LHCN-M2 (cell line): ENCODE data around the gene MATCAP1. TPM values are rescaled to one million over a fixed set of nuclear protein-coding genes. Genes with fewer than 3 reads are reported as not detected.

Experiments
- DNase-seq: peaks from one replicate; pipeline ENCODE4 v3.0.0-alpha.2; 2012; ENCODE audit warnings: low read depth
- total RNA-seq: library from RNA; depleted of rRNA; stranded (reverse); fragments of >200 nt; gene quantifications from 2 replicates; pipeline ENCODE4 v1.2.3, GENCODE V29; 2014; rRNA removed

The MATCAP1 gene
- total RNA-seq, 1 experiment from 2014 or later = 25.8 TPM

GRCh38 chr16:67141391-67141790 lies 42.4 kb downstream of the MATCAP1 start:
- DNase-seq = no peak

DNA sequence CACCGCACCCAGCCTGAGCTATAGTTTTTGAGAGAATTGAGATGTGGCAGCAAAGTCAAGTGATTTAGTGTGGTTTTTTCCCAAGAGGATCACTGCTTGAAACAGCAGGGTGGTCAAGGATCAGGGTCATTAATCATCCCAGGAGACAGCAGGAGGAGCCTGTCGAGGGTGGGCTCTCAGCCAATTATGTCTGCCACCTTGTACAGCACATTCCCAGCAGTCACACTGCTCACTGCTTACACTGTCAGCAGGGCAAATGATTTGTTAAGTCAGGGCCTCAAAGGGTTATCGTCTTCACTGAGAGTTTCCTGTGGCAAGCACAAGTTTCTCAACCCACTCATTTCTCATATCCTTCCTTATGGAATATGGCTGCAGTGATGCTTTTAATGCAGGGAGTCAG lies 46.2 kb downstream of the MATCAP1 start:
- no peak for DNase-seq

DNA sequence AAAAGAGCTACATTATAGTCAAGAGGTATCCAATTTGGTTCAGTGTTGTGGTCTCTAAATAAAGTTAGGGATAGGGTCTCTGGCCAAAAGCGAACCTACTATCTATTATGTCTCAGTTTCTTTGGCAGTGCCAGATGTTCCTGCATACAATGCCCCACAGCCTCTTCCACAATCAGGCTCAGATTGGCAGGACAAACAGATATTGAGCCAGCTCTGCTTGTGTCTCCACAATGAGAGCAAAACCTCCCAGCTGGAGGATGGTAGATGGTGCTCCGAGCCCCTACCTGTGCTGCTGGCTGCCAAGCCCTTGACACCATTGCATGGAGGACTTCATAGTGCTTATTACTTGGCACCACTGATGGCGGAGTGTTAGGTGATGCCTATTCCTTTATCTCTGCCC lies 54.3 kb downstream of the MATCAP1 start:
- no peak for DNase-seq

GRCh38 chr16:67128887-67129286 lies 54.9 kb downstream of the MATCAP1 start:
- DNase-seq = no peak

DNA sequence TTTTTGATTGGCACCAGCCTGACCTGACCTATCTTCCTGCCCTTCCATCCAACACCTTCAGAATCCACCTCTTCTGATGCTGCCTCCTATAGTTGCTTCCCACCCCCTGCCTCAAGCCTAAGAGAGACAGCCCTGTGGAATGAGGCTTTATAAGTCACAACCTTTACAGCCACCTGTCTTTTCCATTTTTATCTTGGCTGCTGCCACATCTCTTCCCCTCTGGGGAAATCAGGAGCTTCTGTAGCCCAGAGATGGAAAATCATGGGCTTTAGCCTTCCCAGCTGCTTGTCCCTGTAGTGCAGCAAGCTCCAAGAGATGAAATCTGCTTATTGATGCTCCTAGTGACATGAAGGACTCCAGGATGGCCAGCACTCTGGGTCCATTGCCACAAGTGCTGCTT lies 55.3 kb downstream of the MATCAP1 start:
- DNase-seq = no peak

Other genes with a start within 250 kb of the MATCAP1 start
- gene CIAO2B, start 249.6 kb downstream of the MATCAP1 start, total RNA-seq = 147 and 148 TPM in 2 replicates
- gene CES2, start 248.4 kb downstream of the MATCAP1 start, total RNA-seq = 45.8 and 53.4 TPM in 2 replicates
- gene CES3, start 222.7 kb downstream of the MATCAP1 start, total RNA-seq = 0.75 and 0.96 TPM in 2 replicates
- 0.06 and 0.77 TPM in 2 replicates for gene CES4A, start 195.4 kb downstream of the MATCAP1 start, total RNA-seq
- gene CBFB, start 154.8 kb downstream of the MATCAP1 start, total RNA-seq = 121 and 123 TPM in 2 replicates
- gene PHAF1, start 74.0 kb downstream of the MATCAP1 start, total RNA-seq = 16.1 and 24.3 TPM in 2 replicates
- 75.5 and 85.0 TPM in 2 replicates for gene B3GNT9, start 33.0 kb downstream of the MATCAP1 start, total RNA-seq
- 31.2 and 46.0 TPM in 2 replicates for gene TRADD, start 24.1 kb downstream of the MATCAP1 start, total RNA-seq
- 24.5 and 32.5 TPM in 2 replicates for gene FBXL8, start 24.0 kb downstream of the MATCAP1 start, total RNA-seq
- gene HSF4, start 19.2 kb downstream of the MATCAP1 start, total RNA-seq = 19.4 and 29.1 TPM in 2 replicates
- 58.0 and 58.6 TPM in 2 replicates for gene NOL3, start 13.4 kb downstream of the MATCAP1 start, total RNA-seq
- 5.1 and 10.3 TPM in 2 replicates for gene EXOC3L1, start 6.2 kb upstream of the MATCAP1 start, total RNA-seq
- 126 and 153 TPM in 2 replicates for gene E2F4, start 8.2 kb upstream of the MATCAP1 start, total RNA-seq
- gene ELMO3, start 15.2 kb upstream of the MATCAP1 start, total RNA-seq = 1.8 and 1.9 TPM in 2 replicates
- gene TMEM208, start 43.2 kb upstream of the MATCAP1 start, total RNA-seq = 32.0 and 43.3 TPM in 2 replicates
- gene FHOD1, start 63.5 kb upstream of the MATCAP1 start, total RNA-seq = 27.0 and 29.7 TPM in 2 replicates
- 0.98 and 1.3 TPM in 2 replicates for gene SLC9A5, start 65.0 kb upstream of the MATCAP1 start, total RNA-seq
- gene PLEKHG4, start 95.6 kb upstream of the MATCAP1 start, total RNA-seq = 0.32 and 0.57 TPM in 2 replicates
- gene KCTD19, start 142.8 kb upstream of the MATCAP1 start, total RNA-seq = not detected in 2 replicates
- not detected in 2 replicates for gene LRRC36, start 142.9 kb upstream of the MATCAP1 start, total RNA-seq
- 11.9 and 17.6 TPM in 2 replicates for gene TPPP3, start 209.5 kb upstream of the MATCAP1 start, total RNA-seq
- 9.9 and 13.5 TPM in 2 replicates for gene ZDHHC1, start 232.5 kb upstream of the MATCAP1 start, total RNA-seq
- 0.17 and 0.58 TPM in 2 replicates for gene HSD11B2, start 247.2 kb upstream of the MATCAP1 start, total RNA-seq